Measurements from ENCODE around the gene C9orf72. TPM values are rescaled to one million over a fixed set of nuclear protein-coding genes. Genes with fewer than 3 reads are reported as not detected.
A peak's percentile ranks its signal among the peaks of the same experiment; 100 is the strongest.

The C9orf72 gene
- total RNA-seq, 2 experiments from 2014 or later, result 10.2 TPM

DNA sequence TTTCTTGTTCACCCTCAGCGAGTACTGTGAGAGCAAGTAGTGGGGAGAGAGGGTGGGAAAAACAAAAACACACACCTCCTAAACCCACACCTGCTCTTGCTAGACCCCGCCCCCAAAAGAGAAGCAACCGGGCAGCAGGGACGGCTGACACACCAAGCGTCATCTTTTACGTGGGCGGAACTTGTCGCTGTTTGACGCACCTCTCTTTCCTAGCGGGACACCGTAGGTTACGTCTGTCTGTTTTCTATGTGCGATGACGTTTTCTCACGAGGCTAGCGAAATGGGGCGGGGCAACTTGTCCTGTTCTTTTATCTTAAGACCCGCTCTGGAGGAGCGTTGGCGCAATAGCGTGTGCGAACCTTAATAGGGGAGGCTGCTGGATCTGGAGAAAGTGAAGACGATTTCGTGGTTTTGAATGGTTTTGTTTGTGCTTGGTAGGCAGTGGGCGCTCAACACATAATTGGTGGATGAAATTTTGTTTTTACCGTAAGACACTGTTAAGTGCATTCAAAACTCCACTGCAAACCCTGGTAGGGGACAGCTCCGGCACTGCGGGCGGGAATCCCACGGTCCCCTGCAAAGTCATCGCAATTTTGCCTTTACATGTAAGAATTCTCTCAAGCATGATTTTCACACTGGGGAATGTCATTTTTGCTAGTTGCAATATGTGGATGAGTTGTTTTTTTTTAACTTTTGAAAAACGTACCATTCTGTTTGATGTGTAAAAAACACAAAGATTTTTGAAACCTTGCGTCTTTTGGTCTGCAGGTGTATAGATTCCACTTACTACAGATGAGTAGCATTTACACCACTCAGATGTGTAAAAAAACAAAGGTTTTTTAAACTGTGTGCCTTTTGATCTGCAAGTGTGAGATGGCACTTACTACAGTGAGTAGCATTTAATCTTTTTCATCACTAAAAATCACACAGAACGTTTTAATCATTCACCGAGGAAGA, 631 bp upstream of the C9orf72 start:
- ATAC-seq, result peak; percentile 72
- peak; percentile 98 for DNase-seq
- CTCF ChIA-PET, result interaction anchor here (0.6 to 1.1 kb wide), 5 partner anchors 36 to 195 kb away, joined by 3 to 5 read pairs (median 3); no protein-coding TSS in a partner anchor
- Mint-ChIP-seq H3K27ac (peak overlapping the region; percentile 100), H3K4me1 (peaks cover 32% of the 10 kb centered on the region), H3K27me3 (no peaks in the 10 kb centered on the region), H3K9me3 (ENCODE audit: low read depth) (peaks cover 8% of the 10 kb centered on the region), H3K4me3 (peak overlapping the region; percentile 88), H3K36me3 (ENCODE audit: low read depth) (peaks cover 4% of the 10 kb centered on the region)
- POLR2A ChIA-PET, result interaction anchor here (2.0 kb wide), 1 partner anchor 207 kb away, joined by 6 read pairs; no protein-coding TSS in a partner anchor
- intact Hi-C loops (cut with DNase I, micrococcal nuclease), result loop anchor here (1.0 to 5.0 kb wide), 9 partner anchors 45 to 682 kb away; partner anchors contain the start of genes IFT74 (in 2 of the 2), MOB3B (in 2 of the 2), CAAP1 (in 1 of the 2) and PLAA (in 1 of the 2)

DNA sequence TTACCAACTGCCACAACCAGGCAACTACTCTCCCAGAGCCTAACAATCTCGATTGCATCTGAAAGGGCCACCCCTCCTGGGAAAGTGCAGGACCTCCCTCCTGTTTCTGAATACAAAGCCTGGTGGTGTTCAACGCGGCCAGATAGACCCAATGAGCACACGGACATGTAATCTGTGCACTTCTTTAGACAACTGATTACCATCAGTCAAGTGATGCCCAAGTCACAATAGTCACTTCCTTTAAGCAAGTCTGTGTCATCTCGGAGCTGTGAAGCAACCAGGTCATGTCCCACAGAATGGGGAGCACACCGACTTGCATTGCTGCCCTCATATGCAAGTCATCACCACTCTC, 739 bp downstream of the C9orf72 start:
- peak; percentile 72 for ATAC-seq
- peak; percentile 81 for DNase-seq
- CTCF ChIA-PET, result no interaction called here
- Mint-ChIP-seq H3K4me1 (peaks cover 33% of the 10 kb centered on the region), H3K36me3 (ENCODE audit: low read depth) (peaks cover 5% of the 10 kb centered on the region), H3K27me3 (no peaks in the 10 kb centered on the region), H3K4me3 (peak overlapping the region; percentile 88), H3K27ac (peak overlapping the region; percentile 100), H3K9me3 (ENCODE audit: low read depth) (no peaks in the 10 kb centered on the region)
- intact Hi-C loops (cut with DNase I, micrococcal nuclease), result loop anchor here (2.0 to 5.0 kb wide), 4 partner anchors 44 to 615 kb away; partner anchors contain the start of genes IFT74 (in 1 of the 2) and MOB3B (in 1 of the 2)
- POLR2A ChIA-PET, result interaction anchor here (0.6 to 2.0 kb wide), 3 partner anchors 13 to 1202 kb away, joined by 4 to 13 read pairs (median 6); no protein-coding TSS in a partner anchor

DNA sequence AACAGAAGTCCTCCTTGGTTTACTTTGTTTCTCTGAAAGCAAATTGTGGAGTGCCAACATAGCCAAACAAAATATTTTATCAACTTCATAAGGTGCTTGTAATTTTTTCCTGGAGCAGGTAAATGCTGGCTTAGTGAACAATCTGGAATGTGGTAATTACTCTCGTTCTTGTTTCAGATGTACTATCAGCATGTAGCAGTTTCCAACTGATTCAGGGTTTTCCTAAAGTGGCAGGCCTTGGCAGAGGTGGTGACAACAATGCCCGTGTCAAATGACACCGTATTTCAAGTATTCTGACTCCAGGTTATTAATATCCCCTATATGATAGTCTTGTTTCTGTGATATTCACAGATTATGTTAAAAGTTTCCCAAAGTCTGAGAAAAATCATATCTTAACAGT, 1.2 kb downstream of the C9orf72 start:
- POLR2A ChIA-PET, result interaction anchor here (0.6 to 2.0 kb wide), 2 partner anchors 12 to 205 kb away, joined by 4 to 6 read pairs; no protein-coding TSS in a partner anchor
- Mint-ChIP-seq H3K27ac (peak overlapping the region; percentile 100), H3K9me3 (ENCODE audit: low read depth) (no peaks in the 10 kb centered on the region), H3K27me3 (no peaks in the 10 kb centered on the region), H3K36me3 (ENCODE audit: low read depth) (peaks cover 8% of the 10 kb centered on the region), H3K4me3 (peak overlapping the region; percentile 88), H3K4me1 (peaks cover 36% of the 10 kb centered on the region)
- CTCF ChIA-PET, result no interaction called here
- no peak for ATAC-seq
- DNase-seq, result no peak
- intact Hi-C loops (cut with DNase I, micrococcal nuclease), result loop anchor here (2.0 to 5.0 kb wide), 4 partner anchors 43 to 615 kb away; partner anchors contain the start of genes IFT74 (in 1 of the 2) and MOB3B (in 1 of the 2)

DNA sequence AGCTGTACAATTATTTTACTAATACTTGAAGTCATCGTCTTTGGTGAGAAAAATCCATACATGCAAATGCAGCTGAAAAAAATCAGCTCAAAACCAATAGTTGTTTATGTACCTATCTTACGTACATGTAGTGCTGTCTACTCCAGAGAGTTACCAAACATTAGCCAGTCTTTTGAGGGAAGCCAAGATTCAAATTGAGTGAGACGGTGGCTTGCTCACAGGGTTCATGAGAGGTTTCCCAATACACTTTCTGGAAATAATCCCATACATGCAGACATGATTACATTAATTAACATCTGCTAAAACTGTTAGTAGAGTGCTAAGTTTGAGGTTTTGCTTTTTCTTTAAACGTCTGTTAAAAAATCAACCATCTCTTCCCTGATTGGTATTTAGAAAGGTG, 2.3 kb downstream of the C9orf72 start:
- H3K9me3 Mint-ChIP-seq (ENCODE audit: low read depth), result no peaks in the 10 kb centered on the region
- H3K4me1 Mint-ChIP-seq, result peaks cover 42% of the 10 kb centered on the region
- no peak for DNase-seq
- intact Hi-C loops (cut with DNase I, micrococcal nuclease), result loop anchor here in 1 of 2 experiments (5.0 kb wide), 1 partner anchor 614 kb away; the partner anchor contains the start of gene IFT74
- ATAC-seq, result no peak
- no peak overlapping the region for H3K27ac Mint-ChIP-seq
- no peak overlapping the region for H3K4me3 Mint-ChIP-seq
- POLR2A ChIA-PET, result interaction anchor here (1.0 to 1.4 kb wide), 2 partner anchors 11 kb away, joined by 4 to 6 read pairs; no protein-coding TSS in a partner anchor
- CTCF ChIA-PET, result interaction anchor here (0.6 to 0.7 kb wide), 2 partner anchors 44 to 337 kb away, joined by 3 read pairs; no protein-coding TSS in a partner anchor
- no peaks in the 10 kb centered on the region for H3K27me3 Mint-ChIP-seq
- peaks cover 16% of the 10 kb centered on the region for H3K36me3 Mint-ChIP-seq (ENCODE audit: low read depth)

DNA sequence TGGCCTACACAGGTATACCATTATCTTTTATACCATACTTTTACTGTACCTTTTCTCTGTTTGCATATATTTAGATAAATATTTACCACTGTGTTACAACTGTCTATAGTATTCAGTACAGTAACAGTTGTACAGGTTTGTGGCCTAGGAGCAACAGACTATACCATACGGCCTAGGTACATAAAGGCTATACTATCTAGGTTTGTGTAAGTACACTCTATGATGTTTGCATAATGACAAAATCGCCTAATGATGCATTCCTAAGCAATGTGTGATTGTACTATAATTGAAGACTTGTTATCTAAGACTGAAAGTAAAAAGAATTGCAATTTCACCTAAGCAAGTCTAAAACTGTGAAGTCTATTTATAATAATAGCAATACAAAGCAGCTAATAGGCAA, 3.9 kb downstream of the C9orf72 start:
- H3K4me1 Mint-ChIP-seq, result peaks cover 50% of the 10 kb centered on the region
- no peak for DNase-seq
- peaks cover 24% of the 10 kb centered on the region for H3K36me3 Mint-ChIP-seq (ENCODE audit: low read depth)
- CTCF ChIA-PET, result interaction anchor here (0.6 to 1.0 kb wide), 2 partner anchors 14 to 15 kb away, joined by 3 read pairs; no protein-coding TSS in a partner anchor
- POLR2A ChIA-PET, result no interaction called here
- ATAC-seq, result no peak
- no peak overlapping the region for H3K27ac Mint-ChIP-seq
- no peaks in the 10 kb centered on the region for H3K27me3 Mint-ChIP-seq
- intact Hi-C loops (cut with DNase I, micrococcal nuclease), result no loop called here
- H3K9me3 Mint-ChIP-seq (ENCODE audit: low read depth), result no peaks in the 10 kb centered on the region
- no peak overlapping the region for H3K4me3 Mint-ChIP-seq

DNA sequence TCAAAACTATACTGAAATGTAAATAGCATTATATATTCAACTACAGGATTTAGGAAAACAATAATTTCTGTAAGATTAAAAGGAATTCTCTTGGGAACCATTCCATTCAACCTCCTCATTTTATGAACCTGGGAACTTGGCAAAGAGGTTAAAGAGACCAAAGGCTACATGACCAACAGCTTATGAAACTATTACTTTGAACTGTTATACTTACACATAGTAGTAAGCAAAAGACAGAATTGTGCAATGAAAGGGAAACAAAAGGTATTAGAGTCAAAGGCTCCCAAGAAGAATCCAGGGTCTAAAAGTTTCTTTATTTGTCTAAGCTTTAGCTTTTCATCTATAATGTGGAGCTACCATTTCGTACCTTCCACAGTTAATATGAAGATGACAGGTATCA, 7.2 kb downstream of the C9orf72 start:
- H3K9me3 Mint-ChIP-seq (ENCODE audit: low read depth), result no peaks in the 10 kb centered on the region
- ChIA-PET POLR2A (no interaction called here), CTCF (no interaction called here)
- H3K27ac Mint-ChIP-seq, result no peak overlapping the region
- no peak overlapping the region for H3K4me3 Mint-ChIP-seq
- H3K36me3 Mint-ChIP-seq (ENCODE audit: low read depth), result peaks cover 32% of the 10 kb centered on the region
- peaks cover 38% of the 10 kb centered on the region for H3K4me1 Mint-ChIP-seq
- no peaks in the 10 kb centered on the region for H3K27me3 Mint-ChIP-seq
- DNase-seq, result no peak
- intact Hi-C loops (cut with DNase I, micrococcal nuclease), result no loop called here
- no peak for ATAC-seq

DNA sequence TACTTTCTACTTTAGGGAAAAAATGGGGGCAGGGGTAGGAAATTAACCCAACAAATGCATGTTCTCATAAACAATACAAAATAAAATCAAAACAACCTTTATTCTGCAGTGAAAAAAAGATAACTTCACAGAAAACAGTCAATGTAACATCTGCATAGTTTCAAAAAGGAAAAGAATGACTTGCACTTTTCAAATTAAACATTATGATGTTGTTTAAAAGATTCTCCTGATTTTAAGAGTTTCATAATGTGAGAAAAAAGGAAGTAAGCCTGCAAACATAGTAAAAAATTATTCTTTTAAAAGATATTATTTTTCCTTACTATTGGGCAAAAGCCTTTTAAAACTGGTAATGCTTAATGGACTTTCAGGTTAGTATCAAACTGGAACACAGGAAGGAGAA, 7.6 kb downstream of the C9orf72 start:
- peak overlapping the region; percentile 51 for H3K27ac Mint-ChIP-seq
- DNase-seq (no peak), ATAC-seq (no peak)
- CTCF ChIA-PET, result interaction anchor here (0.6 to 1.2 kb wide), 2 partner anchors 13 to 36 kb away, joined by 3 read pairs; no protein-coding TSS in a partner anchor
- H3K9me3 Mint-ChIP-seq (ENCODE audit: low read depth), result no peaks in the 10 kb centered on the region
- POLR2A ChIA-PET, result no interaction called here
- H3K27me3 Mint-ChIP-seq, result no peaks in the 10 kb centered on the region
- peaks cover 32% of the 10 kb centered on the region for H3K36me3 Mint-ChIP-seq (ENCODE audit: low read depth)
- intact Hi-C loops (cut with DNase I, micrococcal nuclease), result no loop called here
- peaks cover 34% of the 10 kb centered on the region for H3K4me1 Mint-ChIP-seq
- H3K4me3 Mint-ChIP-seq, result no peak overlapping the region

DNA sequence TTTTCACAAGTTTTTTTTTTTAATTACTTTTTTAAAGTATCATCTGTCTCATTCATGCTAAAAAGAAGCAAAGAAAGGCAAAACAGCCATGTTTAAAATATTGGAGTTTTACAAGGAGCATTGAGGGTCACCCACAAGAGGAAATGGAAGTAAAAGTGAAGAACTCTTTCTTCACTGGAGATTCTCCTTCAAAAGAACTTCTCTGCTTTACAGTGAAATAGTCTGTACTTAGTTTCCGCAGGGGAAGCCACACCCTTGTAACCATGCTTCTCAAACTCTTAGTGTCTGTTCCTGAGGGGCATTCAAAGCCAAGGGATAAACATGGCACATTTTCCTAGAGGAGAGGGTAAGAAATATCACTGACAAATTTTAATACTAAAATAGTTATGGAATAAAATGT, 8.6 kb downstream of the C9orf72 start:
- Mint-ChIP-seq H3K27ac (peak overlapping the region; percentile 63), H3K4me1 (peaks cover 33% of the 10 kb centered on the region), H3K9me3 (ENCODE audit: low read depth) (no peaks in the 10 kb centered on the region), H3K27me3 (no peaks in the 10 kb centered on the region), H3K4me3 (no peak overlapping the region), H3K36me3 (ENCODE audit: low read depth) (peaks cover 32% of the 10 kb centered on the region)
- intact Hi-C loops (cut with DNase I, micrococcal nuclease), result no loop called here
- ChIA-PET CTCF (interaction anchor here (1.2 kb wide), 1 partner anchor 12 kb away, joined by 3 read pairs; no protein-coding TSS in a partner anchor), POLR2A (no interaction called here)
- ATAC-seq (peak; percentile 47), DNase-seq (no peak)

DNA sequence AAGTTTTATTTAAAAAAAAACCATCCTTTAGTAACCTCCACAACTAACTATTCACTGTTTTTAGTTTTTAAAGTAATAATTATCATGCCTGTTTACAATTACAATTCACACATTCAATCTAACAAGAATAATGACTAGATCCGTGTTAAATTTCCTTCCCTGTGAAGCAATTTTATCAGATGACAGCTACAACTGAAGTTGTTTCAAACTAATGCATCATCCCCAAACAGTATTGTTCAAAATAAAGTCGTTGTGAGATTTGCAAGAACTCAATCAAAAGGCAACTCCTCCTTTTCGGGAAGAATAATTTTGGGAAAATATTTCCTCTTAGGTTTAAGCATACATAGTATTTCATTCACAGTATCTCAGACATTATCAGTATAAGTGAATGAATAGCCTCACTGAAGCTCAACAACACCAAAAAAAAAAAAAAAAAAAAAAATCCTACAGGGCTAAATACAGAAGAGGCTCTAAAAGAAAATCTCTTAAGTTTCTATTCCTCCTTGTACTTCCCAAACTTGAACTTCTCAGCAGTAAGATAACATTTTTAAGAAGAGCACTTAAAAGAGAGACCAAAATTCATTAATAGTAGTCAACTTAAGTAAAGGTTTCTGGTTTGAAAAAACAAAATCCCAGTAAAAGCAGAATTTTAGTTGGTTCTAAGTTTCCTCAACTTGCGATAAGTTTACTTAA, 9.4 kb downstream of the C9orf72 start:
- intact Hi-C loops (cut with DNase I, micrococcal nuclease), result no loop called here
- H3K4me3 Mint-ChIP-seq, result no peak overlapping the region
- no peak overlapping the region for H3K27ac Mint-ChIP-seq
- H3K9me3 Mint-ChIP-seq (ENCODE audit: low read depth), result no peaks in the 10 kb centered on the region
- ChIA-PET CTCF (interaction anchor here (0.7 to 1.6 kb wide), 3 partner anchors 16 to 231 kb away, joined by 3 to 5 read pairs (median 3); no protein-coding TSS in a partner anchor), POLR2A (no interaction called here)
- no peaks in the 10 kb centered on the region for H3K27me3 Mint-ChIP-seq
- peaks cover 33% of the 10 kb centered on the region for H3K4me1 Mint-ChIP-seq
- ATAC-seq (no peak), DNase-seq (no peak)
- peaks cover 35% of the 10 kb centered on the region for H3K36me3 Mint-ChIP-seq (ENCODE audit: low read depth)

DNA sequence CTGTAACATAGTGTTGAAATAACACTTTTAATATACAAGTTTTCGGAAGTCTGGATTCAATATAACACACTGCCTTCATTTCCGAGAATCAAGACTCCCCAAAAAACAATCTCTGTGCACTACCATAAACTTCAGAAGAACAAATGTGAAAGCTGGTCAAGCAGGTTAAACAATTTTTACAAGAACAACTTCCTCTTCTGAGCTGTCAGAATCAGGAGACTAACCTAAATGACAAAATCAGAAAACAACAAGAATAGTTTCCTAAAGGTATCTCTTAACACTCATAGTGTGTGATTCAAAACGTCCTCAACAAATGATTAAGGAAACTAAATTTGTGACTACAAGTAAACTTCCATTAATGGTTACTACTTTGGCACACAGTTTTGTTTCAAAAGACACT, 11.6 kb downstream of the C9orf72 start:
- POLR2A ChIA-PET, result interaction anchor here (0.7 kb wide), 1 partner anchor 200 kb away, joined by 3 read pairs; no protein-coding TSS in a partner anchor
- CTCF ChIA-PET, result interaction anchor here (0.6 kb wide), 1 partner anchor 28 kb away, joined by 5 read pairs; no protein-coding TSS in a partner anchor
- H3K9me3 Mint-ChIP-seq (ENCODE audit: low read depth), result no peaks in the 10 kb centered on the region

DNA sequence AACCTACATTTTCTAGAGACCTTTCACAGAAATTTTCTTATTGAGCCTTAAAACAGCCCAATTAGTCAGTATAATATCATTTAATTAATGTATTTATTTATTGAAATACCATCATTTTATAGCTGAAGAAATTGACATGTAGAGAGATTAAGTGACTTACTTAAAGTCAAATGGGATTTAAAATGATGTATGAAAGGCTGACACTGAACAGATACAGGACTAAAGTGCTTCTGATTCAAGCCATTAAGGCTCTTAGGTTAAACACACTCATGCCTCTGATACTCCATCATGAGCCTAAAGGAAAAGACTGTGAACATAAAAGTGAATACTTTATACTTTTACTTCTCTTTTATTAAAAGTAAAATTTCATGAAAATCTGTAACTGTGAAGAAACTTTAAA, 12.8 kb downstream of the C9orf72 start:
- ChIA-PET POLR2A (interaction anchor here (1.2 to 1.5 kb wide), 2 partner anchors 11 to 12 kb away, joined by 4 to 6 read pairs; no protein-coding TSS in a partner anchor), CTCF (interaction anchor here (1.2 to 2.1 kb wide), 4 partner anchors 13 to 227 kb away, joined by 3 to 6 read pairs (median 4); no protein-coding TSS in a partner anchor)
- no peak overlapping the region for H3K27ac Mint-ChIP-seq
- H3K36me3 Mint-ChIP-seq (ENCODE audit: low read depth), result peaks cover 19% of the 10 kb centered on the region
- DNase-seq (no peak), ATAC-seq (no peak)
- H3K9me3 Mint-ChIP-seq (ENCODE audit: low read depth), result no peaks in the 10 kb centered on the region
- intact Hi-C loops (cut with DNase I, micrococcal nuclease), result no loop called here
- H3K27me3 Mint-ChIP-seq, result no peaks in the 10 kb centered on the region
- peaks cover 20% of the 10 kb centered on the region for H3K4me1 Mint-ChIP-seq
- H3K4me3 Mint-ChIP-seq, result no peak overlapping the region

More for the DNA sequence above, 11.6 kb downstream of the C9orf72 start:
- Mint-ChIP-seq H3K27ac (peak overlapping the region; percentile 77), H3K4me3 (no peak overlapping the region), H3K36me3 (ENCODE audit: low read depth) (peaks cover 27% of the 10 kb centered on the region), H3K4me1 (peaks cover 27% of the 10 kb centered on the region), H3K27me3 (no peaks in the 10 kb centered on the region)
- ATAC-seq, result peak; percentile 58
- intact Hi-C loops (cut with DNase I, micrococcal nuclease), result no loop called here
- DNase-seq, result no peak
